ENCODE measurements around the gene EMSY.

- TF ChIP-seq CTCF (conservative IDR thresholded peaks at IDR 0.05) = no peak
- TF ChIP-seq ZFX (IDR thresholded peaks at IDR 0.05) = no peak
Observed at GRCh38 chr11:76568139-76568538, 123.3 kb downstream of the EMSY start.
